GM19035 (cell line): Measurements from ENCODE around the gene HOXC10.

ENCODE experiments used
- ATAC-seq: cut with Tn5 transposase; IDR thresholded peaks from one replicate; pipeline ENCODE4 v1.9.1; 2021; ENCODE audit not compliant: unreplicated experiment

HOXC10 gene

GRCh38 chr12:53984901-53985691 is at the start of gene HOXC10:
Gene HOXC10 (plus strand): TSS chr12:53985146. CDS start chr12:53985260, 114 bp downstream.
- ATAC-seq, result peak; percentile 53

DNA sequence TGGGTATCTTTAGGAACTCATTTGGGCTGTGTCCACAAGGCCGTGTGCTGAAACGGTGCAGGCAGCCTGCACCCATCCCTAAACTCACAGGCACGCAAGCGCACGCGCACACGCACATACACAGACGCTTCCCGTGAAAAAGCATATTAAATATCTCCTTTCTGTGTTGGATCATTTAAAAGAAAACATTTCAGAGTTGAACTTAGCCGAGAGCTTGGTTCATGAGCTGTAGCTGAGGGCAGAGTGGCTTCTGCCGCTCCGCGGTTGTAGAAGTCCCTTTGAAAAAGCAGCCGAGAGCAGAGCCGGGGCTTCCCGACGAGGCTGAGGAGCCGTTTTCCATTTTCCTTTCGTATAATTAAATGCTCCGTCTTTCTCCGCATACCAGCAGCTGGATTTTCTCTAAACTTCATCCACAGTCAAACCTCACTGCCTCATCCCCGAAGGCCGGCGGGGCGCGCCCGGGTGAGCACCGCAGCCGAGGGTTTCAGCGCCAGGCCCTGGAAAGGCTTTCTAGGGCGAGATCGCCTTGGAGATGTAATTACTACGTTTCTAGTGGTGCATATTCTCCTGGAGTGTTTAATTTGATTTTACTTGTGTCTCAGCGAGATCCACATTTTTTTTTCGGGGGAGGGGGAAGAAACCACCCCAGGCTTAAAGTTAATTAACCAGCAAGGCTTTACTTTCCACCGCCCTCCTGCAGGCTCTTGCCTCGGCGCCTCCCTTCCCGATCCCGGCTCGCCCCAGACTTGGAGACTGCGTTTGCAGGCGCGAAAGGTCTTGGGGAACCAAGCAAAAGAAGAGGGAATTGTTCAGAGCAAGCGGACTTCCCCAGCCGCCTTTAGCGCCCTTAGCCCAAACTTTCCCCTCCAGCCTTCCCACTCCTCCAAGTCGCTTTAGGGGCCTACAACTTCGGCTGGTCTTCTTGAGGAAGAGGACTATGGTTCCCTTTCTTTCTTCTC is 49.3 kb upstream of the HOXC10 start:
- ATAC-seq, result no peak

DNA sequence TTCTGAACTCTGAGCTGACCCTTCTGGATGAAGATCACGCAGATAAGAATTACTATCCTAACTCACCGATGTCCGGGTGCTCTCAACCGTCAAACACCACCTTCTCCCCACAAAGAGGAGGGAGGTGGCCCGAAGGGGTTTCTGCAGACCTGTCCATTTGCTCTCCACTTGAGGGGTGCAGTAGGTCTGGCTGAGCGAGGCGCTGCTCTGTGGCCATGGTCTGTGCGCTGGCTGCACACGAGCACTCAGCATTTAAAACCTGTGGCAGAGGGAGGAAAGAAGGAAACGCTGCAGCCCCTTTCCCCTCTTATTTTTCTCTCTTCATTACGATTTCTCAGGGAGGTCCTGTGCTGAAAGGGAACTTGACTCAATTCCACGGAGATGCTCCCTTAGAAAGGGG is 47.8 kb upstream of the HOXC10 start:
- ATAC-seq, result no peak

DNA sequence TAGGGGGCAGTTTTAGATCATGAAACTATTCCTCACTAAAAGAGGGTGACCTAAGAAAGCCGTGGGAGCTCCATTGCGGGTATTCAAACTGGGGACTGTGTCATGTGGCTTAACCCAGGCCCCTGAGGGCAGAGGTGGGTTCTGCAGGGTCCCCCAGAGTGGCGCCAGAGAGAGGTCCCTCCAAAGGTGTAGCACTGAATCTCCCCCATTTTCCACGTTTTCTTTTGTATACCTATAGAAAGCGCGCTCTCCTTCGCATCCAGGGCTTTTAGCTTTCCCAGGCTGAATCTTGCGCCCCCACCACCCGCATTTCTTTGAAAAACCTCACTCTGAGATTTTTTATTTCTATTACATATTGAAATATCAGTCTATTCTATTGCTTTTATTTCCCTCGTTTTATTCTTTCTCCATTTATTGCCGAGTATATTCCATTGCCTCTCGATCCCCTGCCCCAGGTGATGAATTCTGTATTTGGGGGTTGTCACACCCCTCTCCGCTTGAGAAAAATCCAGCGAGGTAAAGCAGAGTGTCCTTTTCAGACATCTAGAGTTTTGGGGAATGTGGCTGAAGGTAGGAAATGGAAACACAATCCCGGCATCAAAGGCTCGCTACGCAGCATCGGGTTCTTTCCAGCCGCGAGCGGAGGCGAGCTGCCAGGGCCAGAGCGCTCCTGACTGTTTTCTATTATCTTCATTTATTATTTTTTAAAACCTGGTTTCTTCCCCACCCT is 47.2 kb upstream of the HOXC10 start:
- no peak for ATAC-seq

DNA sequence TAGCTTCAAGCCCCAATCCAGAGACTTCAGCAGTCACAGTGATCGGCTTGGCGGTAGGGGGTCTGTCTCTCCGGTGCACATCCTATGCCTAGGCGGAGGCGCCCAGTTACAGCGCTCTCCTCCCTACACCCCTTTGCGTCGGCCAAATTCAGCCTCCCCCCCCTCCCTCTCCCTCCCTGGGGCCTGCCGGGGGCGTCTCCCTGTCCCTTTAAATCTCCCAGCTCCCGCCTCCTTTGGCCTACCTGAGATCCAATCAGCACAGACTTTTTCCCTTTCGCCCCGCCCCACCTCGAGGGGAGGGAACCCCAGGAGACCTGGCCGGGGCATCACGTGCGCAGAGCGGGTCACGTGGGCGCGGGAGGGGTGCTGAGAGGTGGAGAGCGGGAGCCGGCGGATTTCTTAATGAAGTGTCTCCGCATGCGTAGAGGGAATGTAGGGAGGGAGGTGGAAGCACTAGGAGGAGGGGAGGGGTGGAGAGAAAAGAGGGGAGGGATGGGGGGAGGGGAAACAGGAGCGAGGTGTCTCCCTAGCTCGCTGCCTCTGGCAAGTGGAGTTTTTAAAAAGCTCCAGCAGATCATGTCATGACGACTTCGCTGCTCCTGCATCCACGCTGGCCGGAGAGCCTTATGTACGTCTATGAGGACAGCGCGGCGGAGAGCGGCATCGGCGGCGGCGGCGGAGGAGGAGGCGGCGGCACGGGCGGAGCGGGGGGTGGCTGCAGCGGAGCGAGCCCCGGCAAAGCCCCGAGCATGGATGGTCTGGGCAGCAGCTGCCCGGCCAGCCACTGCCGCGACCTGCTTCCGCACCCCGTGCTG is 46.4 kb upstream of the HOXC10 start, which contains the start of gene HOXC13:
Gene HOXC13 (plus strand): TSS at position 506 of the 815 bp plus-strand sequence. CDS start 76 bp downstream, at position 582.
- no peak for ATAC-seq

DNA sequence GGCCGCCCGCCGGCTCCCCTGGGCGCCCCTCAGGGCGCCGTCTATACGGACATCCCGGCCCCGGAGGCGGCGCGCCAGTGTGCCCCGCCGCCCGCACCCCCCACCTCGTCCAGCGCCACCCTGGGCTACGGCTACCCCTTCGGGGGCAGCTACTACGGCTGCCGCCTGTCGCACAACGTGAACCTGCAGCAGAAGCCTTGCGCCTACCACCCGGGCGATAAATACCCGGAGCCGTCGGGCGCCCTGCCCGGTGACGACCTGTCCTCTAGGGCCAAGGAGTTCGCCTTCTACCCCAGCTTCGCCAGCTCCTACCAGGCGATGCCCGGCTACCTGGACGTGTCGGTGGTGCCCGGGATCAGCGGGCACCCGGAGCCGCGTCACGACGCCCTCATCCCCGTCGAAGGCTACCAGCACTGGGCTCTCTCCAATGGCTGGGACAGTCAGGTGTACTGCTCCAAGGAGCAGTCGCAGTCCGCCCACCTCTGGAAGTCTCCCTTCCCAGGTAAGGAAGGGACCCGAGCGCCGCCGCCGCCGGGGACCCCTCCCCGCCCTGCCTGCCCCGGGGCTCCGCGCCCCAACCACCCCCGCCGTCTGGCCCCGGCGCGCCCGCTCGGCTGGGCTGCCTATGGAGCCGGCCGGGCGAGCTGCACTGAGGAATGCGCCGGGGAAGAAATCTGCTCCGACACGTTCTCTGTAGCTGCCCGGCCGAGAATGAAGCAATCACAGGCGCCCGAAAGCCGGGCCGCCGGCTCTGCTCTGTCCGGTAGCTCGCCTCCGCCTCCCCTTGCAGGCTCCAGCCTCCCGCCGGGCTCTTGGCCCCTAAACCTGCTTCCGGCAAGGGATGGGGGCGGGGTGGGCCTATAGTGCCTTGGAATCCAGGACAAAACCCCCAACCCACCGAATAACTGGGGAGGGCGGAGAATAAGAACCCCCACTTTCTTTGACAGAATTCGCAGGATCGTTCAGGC is 45.5 kb upstream of the HOXC10 start:
- ATAC-seq, result no peak

GRCh38 chr12:53940443-53941014 is 44.4 kb upstream of the HOXC10 start:
- ATAC-seq, result no peak

DNA sequence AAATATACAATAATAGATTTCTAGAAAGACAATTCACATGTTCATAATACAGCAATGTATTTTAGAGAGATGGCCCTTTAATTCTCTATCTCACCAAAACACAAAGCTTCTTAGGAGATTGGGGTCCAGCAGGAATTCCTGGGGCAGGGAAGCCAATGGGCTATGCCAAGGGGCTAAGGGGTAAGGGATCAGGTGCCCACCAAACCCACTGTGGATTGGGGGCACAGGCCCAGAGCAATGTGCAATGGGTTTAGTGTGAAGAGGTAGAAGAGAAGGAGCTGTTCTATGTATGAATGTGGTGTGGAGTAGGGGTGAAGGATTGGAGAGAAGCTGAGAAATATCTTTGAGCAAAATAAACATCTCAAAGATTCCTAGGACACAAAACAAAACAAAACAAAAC is 43.8 kb upstream of the HOXC10 start:
- ATAC-seq, result no peak

DNA sequence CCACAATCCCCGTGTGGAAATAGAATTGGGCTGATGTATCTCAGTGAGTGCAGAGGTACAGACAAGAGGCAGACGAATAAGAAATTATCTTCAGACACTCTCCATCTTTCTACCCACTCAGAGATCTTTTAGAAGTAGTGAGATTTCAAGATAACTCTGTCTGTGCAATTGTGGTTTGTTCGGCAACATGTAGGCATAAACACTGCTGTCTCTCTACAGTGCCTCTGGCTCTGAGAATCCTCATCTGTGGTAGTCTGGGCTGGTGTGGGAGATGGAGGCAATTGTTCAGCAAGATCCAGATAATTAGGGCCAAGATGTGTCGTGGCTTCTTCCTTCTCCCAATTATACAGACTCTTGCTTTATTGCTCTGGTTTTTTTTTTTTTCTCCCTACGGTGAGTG is 43.2 kb upstream of the HOXC10 start:
- ATAC-seq, result no peak

DNA sequence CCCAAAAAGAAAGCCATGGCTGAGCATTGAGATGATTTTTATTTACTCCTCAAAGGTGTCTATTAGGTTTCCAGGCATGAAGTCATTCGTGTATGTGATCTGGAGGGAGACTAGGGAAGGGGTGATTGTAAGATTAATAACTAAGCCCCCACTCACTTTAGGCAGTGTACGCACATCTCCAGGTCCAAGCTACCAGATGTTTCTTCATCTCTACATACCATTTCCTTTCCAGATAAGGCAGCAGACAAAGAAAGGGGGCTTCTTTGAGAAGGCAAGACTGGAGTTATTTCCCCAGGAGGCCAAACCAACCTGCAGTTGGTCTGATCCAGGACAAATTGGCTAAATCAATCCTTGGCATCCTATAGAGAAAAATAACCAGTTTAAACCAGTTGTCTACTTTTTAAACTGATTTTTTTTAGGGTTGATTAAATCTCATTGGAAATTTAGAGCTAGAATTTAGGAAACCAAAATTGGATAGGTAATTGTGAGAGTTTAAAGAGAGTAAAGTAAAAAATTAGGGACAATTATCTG is 42.4 kb upstream of the HOXC10 start:
- no peak for ATAC-seq

- ATAC-seq, result no peak
Observed at GRCh38 chr12:53944209-53944608, 40.7 kb upstream of the HOXC10 start.

DNA sequence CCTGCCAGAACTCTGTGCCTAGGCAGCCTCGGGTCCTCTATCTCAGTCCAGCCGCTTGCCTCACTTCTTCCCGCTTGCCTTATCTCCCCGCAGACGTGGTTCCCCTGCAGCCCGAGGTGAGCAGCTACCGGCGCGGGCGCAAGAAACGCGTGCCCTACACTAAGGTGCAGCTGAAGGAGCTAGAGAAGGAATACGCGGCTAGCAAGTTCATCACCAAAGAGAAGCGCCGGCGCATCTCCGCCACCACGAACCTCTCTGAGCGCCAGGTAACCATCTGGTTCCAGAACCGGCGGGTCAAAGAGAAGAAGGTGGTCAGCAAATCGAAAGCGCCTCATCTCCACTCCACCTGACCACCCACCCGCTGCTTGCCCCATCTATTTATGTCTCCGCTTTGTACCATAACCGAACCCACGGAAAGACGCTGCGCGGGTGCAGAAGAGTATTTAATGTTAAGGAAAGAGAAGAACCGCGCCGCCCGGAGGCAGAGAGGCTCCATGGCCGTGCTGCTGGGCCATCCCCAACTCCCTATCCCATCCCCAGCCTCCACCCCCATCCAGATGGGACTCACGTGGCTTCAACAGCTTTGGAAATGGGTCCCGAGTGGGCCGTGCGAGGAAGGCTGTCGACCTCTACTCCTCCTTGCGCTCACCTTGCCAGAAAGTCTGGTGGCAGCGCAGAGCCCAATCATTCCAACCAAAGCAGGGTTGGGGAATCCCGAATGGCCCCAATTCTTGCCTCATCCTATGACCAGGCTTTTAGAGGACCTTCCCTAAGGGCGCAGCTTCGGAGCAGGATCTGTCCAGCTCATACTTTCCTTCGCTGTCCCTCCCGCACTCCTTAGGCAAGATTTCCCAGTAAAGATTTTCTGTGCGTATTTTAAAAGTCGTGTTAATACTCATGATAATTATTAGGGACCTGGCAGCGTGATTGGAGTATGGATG is 39.8 kb upstream of the HOXC10 start:
- ATAC-seq, result no peak

- ATAC-seq, result no peak
Observed at GRCh38 chr12:53947743-53948142, 37.2 kb upstream of the HOXC10 start.

- ATAC-seq, result no peak
Observed at GRCh38 chr12:53948650-53949593, 36.0 kb upstream of the HOXC10 start.

GRCh38 chr12:53949631-53950436 is 35.1 kb upstream of the HOXC10 start:
- no peak for ATAC-seq

- no peak for ATAC-seq
Observed at GRCh38 chr12:53950437-53950773, 34.5 kb upstream of the HOXC10 start.
